ENCODE data around the gene SDSL.
A peak's percentile ranks its signal among the peaks of the same experiment; 100 is the strongest.

SDSL gene

GRCh38 chr12:113424456-113424855 is 2.3 kb downstream of the SDSL start:
- no peak for FAIRE-seq

DNA sequence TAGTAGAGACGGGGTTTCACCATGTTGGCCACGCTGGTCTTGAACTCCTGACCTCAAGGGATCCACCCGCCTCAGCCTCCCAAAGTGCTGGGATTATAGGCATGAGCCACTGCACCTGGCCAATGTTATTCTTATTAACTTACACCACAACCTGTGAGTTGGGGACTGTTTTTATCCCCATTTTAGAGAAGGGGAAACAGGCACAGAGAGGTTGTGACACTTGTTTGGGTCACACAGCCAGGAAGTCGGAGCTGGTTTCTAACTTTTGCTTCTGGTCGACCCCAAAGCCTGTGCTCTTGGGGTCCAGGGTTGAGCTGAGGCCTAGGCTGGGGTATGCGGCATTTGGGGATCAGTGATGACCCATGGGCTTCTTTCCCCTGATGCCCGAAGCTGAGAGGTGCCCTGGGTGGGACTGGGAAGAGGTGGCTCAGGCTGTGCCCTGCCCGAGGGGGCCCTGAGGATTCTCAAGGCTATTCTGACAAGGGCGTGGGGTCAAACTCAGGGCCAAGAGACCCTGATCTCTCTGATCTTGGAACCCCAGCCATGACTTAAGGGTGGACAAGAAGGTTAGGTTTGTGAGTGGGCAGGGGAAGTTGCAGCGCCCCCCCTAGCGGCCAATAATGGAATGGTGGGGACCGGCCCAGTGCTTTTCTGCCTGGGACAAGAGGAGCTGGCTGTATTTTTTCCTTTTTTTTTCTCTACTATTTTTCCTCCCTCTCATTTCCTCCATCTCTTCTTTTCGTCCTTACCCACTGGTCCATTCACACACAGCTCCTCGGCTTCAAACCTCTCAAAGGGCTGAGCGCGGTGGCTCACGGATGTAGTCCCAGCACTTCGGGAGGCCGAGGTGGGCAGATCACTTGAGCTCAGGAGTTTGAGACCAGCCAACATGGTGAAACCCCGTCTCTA is 3.0 kb downstream of the SDSL start:
- peak; percentile 17 for FAIRE-seq

DNA sequence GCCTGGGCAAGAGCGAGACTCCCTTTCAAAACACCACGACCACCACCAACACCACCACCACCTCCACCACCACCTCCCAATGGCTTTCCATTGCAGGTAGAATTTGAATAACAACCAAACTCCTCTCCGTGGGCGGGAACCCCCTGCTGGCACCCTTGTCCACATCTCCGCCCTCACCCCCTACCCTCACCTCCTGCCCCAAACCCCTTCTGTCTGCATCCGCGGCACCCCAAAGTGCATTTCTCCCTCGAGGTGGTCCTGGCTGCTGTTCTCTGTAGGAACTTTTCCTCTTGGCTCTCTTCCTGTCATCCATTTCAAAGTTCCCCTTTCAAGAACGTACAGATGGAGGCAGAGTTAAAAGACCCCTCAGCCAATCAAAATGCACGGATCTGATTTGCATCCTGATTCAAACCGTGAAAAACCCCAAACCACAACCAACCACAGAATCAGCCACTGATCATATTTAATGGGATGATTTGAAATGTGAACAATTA is 3.8 kb downstream of the SDSL start:
- no peak for FAIRE-seq

- no peak for FAIRE-seq
Observed at GRCh38 chr12:113427882-113428281, 5.7 kb downstream of the SDSL start.

GRCh38 chr12:113428482-113428881 is 6.3 kb downstream of the SDSL start:
- no peak for FAIRE-seq

DNA sequence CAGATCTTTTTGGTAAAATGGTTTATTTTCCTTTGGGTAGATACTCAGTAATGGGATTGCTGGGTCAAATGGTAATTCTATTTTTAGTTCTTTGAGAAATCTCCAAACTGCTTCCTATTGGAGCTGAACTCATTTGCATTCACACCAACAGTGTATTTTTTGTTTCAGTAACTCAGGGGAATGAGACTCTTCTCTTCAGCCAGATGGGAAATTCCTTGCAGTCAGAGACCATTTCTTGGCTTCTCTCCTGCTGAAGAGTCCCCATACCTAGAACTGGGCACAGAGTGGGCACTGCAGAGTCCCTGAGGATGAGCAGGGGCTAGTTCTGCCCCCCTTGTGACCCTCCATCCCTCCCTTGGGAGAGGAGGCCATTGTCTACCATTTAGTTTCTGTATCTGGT is 10.8 kb downstream of the SDSL start:
- no peak for FAIRE-seq

- FAIRE-seq = no peak
Observed at GRCh38 chr12:113435367-113435766, 13.2 kb downstream of the SDSL start.

GRCh38 chr12:113436586-113436985 is 14.4 kb downstream of the SDSL start:
- no peak for FAIRE-seq

- no peak for FAIRE-seq
Observed at GRCh38 chr12:113436993-113437728, 15.0 kb downstream of the SDSL start.

GRCh38 chr12:113437729-113438100 is 15.5 kb downstream of the SDSL start:
- no peak for FAIRE-seq

DNA sequence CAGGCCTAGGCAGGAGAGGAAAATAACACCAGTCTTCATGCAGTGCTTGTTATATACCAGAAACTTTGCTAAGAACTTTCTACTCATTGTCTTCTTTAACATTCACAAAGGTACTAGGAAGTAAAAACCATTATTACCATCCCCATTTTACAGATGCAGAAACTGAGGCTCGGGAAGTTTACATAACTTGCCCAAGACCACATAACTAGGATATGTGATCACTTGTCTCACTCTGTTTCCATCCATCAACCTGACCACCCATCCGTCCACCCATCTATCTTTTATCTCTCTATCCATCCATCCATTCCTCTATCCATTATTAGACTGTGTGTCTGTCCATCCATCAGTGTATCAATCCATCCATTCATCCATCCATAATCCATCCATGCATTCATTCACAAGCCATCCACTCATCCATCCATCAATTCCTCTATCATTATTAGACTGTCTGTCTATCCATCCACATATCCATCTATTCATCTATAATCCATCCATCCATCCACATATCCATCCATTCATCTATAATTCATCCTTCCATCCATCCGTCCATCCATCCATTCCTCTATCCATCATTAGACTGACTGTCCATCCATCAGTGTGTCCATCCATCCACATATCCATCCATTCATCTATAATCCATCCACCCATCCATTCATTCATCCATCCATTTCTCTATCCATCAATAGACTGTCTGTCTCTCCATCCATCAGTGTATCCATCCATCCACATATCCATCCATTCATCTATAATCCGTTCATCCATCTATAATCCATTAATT is 16.5 kb downstream of the SDSL start:
- FAIRE-seq = no peak

GRCh38 chr12:113439301-113439597 is 17.1 kb downstream of the SDSL start:
- FAIRE-seq = no peak

DNA sequence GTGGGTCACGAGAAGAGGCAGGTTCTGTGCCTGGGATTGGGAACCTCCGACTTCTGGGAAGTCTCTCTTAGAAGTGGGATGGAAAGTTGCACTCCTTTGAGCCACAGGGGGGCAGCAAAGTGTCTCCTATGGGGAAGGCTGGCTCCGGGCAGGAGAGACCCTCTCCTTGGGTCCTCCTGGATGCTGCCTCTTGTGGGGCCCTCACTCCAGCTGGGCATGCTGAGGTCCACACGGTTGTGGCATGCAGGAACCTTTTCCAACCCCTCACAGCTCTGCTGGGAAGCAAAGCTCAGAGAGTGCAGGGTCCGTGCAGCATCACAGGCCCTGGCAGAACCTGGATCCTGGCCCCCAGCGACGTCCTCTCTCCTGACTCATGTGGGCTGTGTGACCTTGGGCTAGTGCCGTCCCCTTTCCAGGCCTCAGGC is 17.4 kb downstream of the SDSL start:
- FAIRE-seq = no peak

DNA sequence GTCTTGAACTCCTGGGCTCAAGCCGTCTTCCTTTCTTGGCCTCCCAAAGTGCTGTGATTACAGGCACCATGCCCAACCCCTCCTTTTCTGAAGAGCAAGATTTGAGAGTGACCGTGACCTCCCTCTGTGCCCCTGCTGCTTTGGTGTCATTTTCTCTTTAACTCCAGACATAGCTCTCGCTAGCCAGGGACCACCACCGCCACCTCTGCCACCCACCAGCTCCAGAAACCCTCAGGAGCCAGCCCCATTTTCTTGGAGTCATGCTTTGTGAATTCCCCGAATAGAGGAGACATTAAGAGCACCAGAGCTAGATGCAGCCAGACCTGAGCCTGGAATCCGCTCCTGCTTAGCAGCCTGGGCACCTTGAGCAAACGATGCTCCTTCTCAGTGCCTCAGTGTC is 18.2 kb downstream of the SDSL start:
- FAIRE-seq = no peak

- no peak for FAIRE-seq
Observed at GRCh38 chr12:113440947-113441782, 19.0 kb downstream of the SDSL start.

DNA sequence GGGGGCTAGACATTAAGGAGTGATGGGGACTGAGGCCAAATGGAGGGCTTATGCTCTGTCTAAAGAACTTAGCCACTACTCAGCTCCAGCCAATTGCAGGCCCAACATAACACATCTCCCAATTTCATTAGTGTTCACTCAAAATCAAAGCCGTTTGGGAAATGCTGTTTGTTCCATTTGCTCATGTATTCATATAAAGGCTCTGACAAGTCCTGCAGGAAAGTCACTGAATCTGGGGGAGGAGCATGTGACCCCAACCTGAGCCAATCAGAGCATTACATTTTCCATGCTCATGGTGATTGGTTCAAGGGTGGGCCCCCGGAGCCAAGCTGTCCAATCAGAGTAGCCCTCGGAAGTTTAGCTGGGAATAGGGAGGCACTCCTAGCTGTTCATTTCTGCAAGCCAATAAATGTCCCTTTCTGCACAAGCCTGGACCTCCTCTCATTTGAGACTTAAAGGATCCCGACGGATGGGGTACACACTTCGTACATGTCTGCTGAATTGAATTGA is 20.9 kb downstream of the SDSL start:
- FAIRE-seq = no peak

DNA sequence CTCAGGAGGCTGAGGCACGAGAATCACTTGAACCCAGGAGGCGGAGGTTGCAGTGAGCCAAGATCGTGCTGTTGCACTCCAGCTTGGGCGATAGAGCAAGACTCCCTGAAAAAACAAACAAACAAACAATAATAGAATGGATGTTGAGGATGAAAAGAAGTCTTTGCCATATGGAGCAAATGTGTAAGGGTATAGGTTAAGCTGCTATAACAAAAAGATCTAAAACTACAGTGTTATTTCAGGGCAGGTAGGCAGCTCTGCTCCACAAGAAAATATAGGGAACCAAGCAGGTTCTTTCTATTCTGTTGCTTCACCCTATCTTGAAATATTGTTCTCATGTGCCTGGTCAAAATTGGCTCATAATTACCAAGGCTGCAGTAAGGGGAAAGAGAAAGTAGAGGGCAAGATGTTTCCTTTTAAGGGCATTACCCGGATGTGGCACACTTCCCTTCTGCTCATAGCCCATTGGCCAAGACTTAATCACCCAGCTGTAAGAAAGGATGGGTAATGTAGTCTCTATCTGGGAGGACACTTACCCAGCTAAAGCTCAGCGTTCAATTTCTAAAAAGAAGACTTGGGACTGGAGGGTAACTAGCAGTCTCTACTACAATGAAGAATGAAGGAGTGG is 23.5 kb downstream of the SDSL start:
- no peak for FAIRE-seq

GRCh38 chr12:113448873-113449272 is 26.7 kb downstream of the SDSL start:
- no peak for FAIRE-seq

GRCh38 chr12:113449299-113449698 is 27.1 kb downstream of the SDSL start:
- FAIRE-seq = no peak

GRCh38 chr12:113449839-113450238 is 27.7 kb downstream of the SDSL start:
- peak; percentile 99 for FAIRE-seq

GRCh38 chr12:113452458-113452857 is 30.3 kb downstream of the SDSL start:
- no peak for FAIRE-seq

DNA sequence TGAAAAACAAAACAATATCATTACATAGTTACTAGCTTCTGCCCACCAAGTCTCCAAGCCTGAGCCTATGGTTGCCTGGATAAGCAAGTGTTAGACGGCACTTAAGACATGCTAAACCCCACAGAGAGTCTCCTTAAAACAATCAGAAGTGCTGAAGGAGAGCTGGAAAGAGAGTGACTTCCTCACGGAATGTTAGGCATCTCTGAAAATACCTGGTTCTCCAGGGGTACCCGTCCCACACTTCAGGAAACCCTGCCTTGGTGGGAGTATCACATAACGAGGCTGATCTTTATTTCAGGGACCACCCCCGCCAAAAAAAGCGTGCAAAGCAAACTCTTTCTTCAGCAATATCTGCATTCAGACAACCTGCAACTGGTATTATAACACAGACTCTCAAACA is 31.1 kb downstream of the SDSL start:
- FAIRE-seq = no peak

Measured in G401.6 (cell line).